ENCODE results near the gene SV2B. TPM values are rescaled to one million over a fixed set of nuclear protein-coding genes. Genes with fewer than 3 reads are reported as not detected.

Gene SV2B
- total RNA-seq, 1 experiment from 2014 or later = not detected

GRCh38 chr15:91284758-91285466, 184.9 kb downstream of the SV2B start:
- no peak for DNase-seq
- Histone ChIP-seq H2BK5ac (ENCODE audit: insufficient read length, low read length) (no peak overlapping the region), H3K4me2 (ENCODE audit: insufficient read depth, insufficient read length, low read length) (no peak overlapping the region), H3K23me2 (ENCODE audit: insufficient read length, low read depth, low read length, poor library complexity, severe bottlenecking) (no peaks in the 10 kb centered on the region), H2BK120ac (ENCODE audit: low read depth, low read length, poor library complexity, severe bottlenecking) (no peak overlapping the region), H3K79me1 (ENCODE audit: insufficient read depth, low read depth, low read length, poor library complexity, severe bottlenecking) (no peaks in the 10 kb centered on the region), H4K5ac (ENCODE audit: insufficient read length, low read depth, low read length) (no peak overlapping the region), H3K27ac (ENCODE audit: insufficient read length, low read depth, low read length) (no peak overlapping the region), H4K20me1 (ENCODE audit: control insufficient read depth, insufficient read depth, insufficient read length) (no peaks in the 10 kb centered on the region), H3K4ac (ENCODE audit: low read depth, low read length) (no peak overlapping the region), H3K56ac (ENCODE audit: insufficient read length, low read depth, low read length) (no peak overlapping the region), H3K18ac (ENCODE audit: insufficient read length, low read depth, low read length) (no peak overlapping the region), H3T11ph (ENCODE audit: low read length) (no peak overlapping the region), H3K14ac (ENCODE audit: insufficient read depth, low read length) (no peak overlapping the region), H4K8ac (replicated peaks; ENCODE audit: insufficient read length, low read depth, low read length) (no peak overlapping the region), H3K23ac (ENCODE audit: insufficient read length, low read depth, low read length) (no peak overlapping the region), H2BK15ac (ENCODE audit: low read depth, low read length) (no peak overlapping the region), H2BK12ac (ENCODE audit: insufficient read length, low read depth, low read length) (no peak overlapping the region), H4K91ac (ENCODE audit: insufficient read length, low read depth, low read length) (no peak overlapping the region), H3K27me3 (ENCODE audit: insufficient read depth, low read length) (no peaks in the 10 kb centered on the region), H3K4me1 (ENCODE audit: insufficient read depth, low read length) (no peaks in the 10 kb centered on the region), H2AFZ (ENCODE audit: low read length) (no peak overlapping the region), H3K79me2 (ENCODE audit: insufficient read depth, low read length) (no peaks in the 10 kb centered on the region), H2AK5ac (ENCODE audit: insufficient read length, low read length) (no peak overlapping the region), H3K9me3 (ENCODE audit: control insufficient read depth, low read depth, low read length) (no peaks in the 10 kb centered on the region), H3K9ac (ENCODE audit: extremely low read depth, insufficient read length, low read length) (no peak overlapping the region), H2BK20ac (ENCODE audit: low read depth, low read length, poor library complexity, severe bottlenecking) (no peak overlapping the region)
- Mint-ChIP-seq H3K27me3 (ENCODE audit: low read depth) (peaks cover 4% of the 10 kb centered on the region; the same call in 1 of the 2 replicates), H3K4me3 (no peak overlapping the region), H3K4me1 (peaks cover 0 to 4% of the 10 kb centered on the region in 2 experiments; a peak in 2 of 4 replicates), H3K27ac (no peak overlapping the region), H3K9me3 (peaks cover 0 to 3% of the 10 kb centered on the region in 2 experiments; a peak in 1 of 5 replicates), H3K36me3 (ENCODE audit: insufficient read depth in 1 of 3, low read depth in 3 of 3) (no peaks in the 10 kb centered on the region; a peak in 1 of 7 replicates)
- TF ChIP-seq CTCF (conservative IDR thresholded peaks at IDR 0.05) = no peak
- no CpG with 5 or more reads among the region's 13 CpGs for WGBS (ENCODE audit: extremely low coverage, insufficient read length, low lambda C conversion rate)

Data from H9 (cell line).